Measurements from ENCODE around the gene EXOSC2.
A peak's percentile ranks its signal among the peaks of the same experiment; 100 is the strongest.

EXOSC2 gene

DNA sequence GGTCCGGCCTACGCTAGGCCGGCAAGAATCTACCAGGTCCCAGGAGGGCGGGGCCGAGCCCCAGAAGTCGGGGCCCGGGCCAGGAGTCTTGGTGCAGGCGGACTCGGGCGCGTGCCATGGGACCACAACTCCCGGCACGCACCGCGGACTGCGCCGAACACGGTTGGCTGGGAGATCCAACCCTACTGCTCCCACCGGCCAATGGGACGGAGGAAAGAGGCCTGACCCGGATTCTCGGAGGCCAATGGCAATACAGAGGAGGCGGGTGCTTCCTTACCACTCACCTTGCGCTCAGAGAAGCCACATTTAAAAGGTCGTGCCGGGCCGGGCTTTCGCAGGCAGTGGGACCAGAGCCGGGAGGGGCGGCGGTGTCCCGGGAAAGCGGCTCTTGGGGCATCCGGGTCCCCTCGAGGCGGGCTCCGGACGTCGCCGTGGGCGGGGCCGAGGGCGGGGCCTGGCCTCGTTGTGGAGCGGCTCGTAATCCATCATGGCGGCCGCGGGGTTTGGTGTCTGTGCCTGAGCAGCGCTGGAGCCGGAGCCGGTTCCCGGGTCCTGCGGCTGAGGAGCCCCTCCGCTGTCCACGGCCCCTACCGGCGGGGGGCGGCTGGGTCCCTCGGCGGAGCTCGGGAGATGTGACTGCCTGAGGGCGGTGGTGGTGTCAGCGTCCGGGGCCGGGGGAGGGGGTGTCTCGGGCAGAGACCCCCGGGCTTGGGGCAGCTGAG is 19.1 kb downstream of the EXOSC2 start:
- H3K4me3 ChIP-seq (ENCODE audit: insufficient read depth, low read depth, low read length, poor library complexity, severe bottlenecking): peak overlapping the region; percentile 98
- DNase-seq: peak; percentile 86 to 93 (median 93)
- peaks cover 25% of the 10 kb centered on the region for H3K4me1 ChIP-seq (ENCODE audit: control insufficient read depth, insufficient read depth, low read length, poor library complexity, severe bottlenecking)
- H3K36me3 ChIP-seq (ENCODE audit: control insufficient read depth, insufficient read depth, low read length): no peaks in the 10 kb centered on the region
- peak overlapping the region; percentile 91 for H3K27ac ChIP-seq (ENCODE audit: insufficient read depth, low read length, poor library complexity, severe bottlenecking)
- no peaks in the 10 kb centered on the region for H3K9me3 ChIP-seq (ENCODE audit: control insufficient read depth, low read length)
- no peaks in the 10 kb centered on the region for H3K27me3 ChIP-seq (replicated peaks; ENCODE audit: control insufficient read depth, insufficient read depth, low read length, poor library complexity, severe bottlenecking)

DNA sequence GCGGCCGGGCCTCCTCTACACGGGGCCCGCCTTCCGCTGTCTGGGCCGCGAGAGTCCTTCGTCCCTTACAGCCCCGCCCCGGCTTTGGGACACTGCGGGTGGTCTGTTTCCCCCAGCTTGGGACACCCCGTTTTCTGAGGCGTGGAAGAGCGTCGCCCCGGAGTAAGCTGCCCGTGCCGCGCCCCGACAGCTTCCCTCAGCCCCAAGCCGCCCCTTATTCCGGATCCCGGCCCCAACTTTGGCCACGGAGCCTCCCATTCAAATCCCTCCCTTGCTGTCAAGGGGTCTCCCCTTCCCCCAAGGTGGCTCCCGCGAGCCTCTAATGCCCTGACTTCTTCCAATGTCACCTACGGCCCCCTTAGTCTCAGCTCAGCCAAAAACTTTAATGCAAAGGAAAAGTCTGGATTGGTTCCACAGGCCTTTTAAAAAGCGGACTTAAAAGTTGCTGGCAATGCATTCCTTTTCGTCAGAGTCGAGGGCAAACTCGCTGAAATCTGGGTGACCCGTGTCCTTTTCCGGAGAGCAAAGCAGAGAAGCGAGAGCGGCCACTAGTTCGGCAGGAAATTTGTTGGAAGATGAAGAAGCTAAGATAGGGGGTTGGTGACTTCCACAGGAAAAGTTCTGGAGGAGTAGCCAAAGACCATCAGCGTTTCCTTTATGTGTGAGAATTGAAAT is 19.8 kb downstream of the EXOSC2 start:
- Histone ChIP-seq H3K4me3 (ENCODE audit: insufficient read depth, low read depth, low read length, poor library complexity, severe bottlenecking) (peak overlapping the region; percentile 98), H3K27me3 (replicated peaks; ENCODE audit: control insufficient read depth, insufficient read depth, low read length, poor library complexity, severe bottlenecking) (no peaks in the 10 kb centered on the region), H3K27ac (ENCODE audit: insufficient read depth, low read length, poor library complexity, severe bottlenecking) (peak overlapping the region; percentile 91), H3K9me3 (ENCODE audit: control insufficient read depth, low read length) (no peaks in the 10 kb centered on the region), H3K4me1 (ENCODE audit: control insufficient read depth, insufficient read depth, low read length, poor library complexity, severe bottlenecking) (peaks cover 25% of the 10 kb centered on the region), H3K36me3 (ENCODE audit: control insufficient read depth, insufficient read depth, low read length) (no peaks in the 10 kb centered on the region)
- no peak for DNase-seq

DNA sequence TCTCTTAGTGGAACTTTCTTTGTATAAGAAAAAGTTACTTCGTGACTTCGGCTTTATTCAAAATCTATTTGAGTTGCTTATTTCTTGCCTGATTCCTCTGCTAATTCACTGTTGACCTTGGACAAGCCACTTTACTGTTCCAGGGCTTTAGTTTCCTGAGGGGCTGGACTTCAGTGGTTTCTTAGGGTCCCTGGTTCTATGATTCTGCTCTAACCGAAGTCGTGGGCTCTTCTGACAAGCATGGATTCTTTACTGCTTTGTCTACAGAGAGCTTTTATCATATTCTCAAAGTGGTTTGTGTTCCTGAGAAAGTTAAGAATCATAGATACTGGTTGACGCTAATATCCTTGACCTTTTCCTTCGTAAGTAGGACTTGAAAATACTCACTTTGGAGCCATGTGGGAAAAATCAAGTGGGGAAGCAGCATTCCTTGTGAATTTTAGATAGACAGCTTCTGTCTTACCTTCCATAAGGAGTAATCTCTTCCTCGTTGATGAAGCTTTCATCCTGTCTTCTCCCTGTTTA is 21.1 kb downstream of the EXOSC2 start:
- no peak overlapping the region for H3K4me3 ChIP-seq (ENCODE audit: insufficient read depth, low read depth, low read length, poor library complexity, severe bottlenecking)
- H3K4me1 ChIP-seq (ENCODE audit: control insufficient read depth, insufficient read depth, low read length, poor library complexity, severe bottlenecking): peaks cover 25% of the 10 kb centered on the region
- H3K36me3 ChIP-seq (ENCODE audit: control insufficient read depth, insufficient read depth, low read length): no peaks in the 10 kb centered on the region
- H3K27me3 ChIP-seq (replicated peaks; ENCODE audit: control insufficient read depth, insufficient read depth, low read length, poor library complexity, severe bottlenecking): no peaks in the 10 kb centered on the region
- H3K27ac ChIP-seq (ENCODE audit: insufficient read depth, low read length, poor library complexity, severe bottlenecking): no peak overlapping the region
- H3K9me3 ChIP-seq (ENCODE audit: control insufficient read depth, low read length): no peaks in the 10 kb centered on the region
- DNase-seq: no peak

DNA sequence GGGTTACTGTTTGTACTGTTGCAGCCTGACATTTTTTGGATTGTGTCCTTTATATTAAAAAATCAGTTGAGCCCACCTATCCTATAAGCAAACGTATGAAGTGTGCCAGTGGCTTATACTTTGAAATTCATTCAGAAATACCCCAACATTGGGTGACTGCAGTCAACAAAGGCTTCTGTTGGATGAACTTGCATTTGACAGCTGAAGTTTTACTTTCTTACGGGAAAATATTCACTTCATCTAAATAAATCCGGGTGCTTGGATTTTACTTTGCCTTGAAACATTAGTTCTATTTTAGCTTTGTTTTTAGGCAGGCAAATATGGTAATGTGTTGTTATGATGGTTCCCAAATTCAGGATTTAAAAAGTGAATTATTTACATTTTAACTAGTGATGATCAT is 21.7 kb downstream of the EXOSC2 start:
- Histone ChIP-seq H3K27me3 (replicated peaks; ENCODE audit: control insufficient read depth, insufficient read depth, low read length, poor library complexity, severe bottlenecking) (no peaks in the 10 kb centered on the region), H3K4me1 (ENCODE audit: control insufficient read depth, insufficient read depth, low read length, poor library complexity, severe bottlenecking) (peaks cover 25% of the 10 kb centered on the region), H3K4me3 (ENCODE audit: insufficient read depth, low read depth, low read length, poor library complexity, severe bottlenecking) (no peak overlapping the region), H3K36me3 (ENCODE audit: control insufficient read depth, insufficient read depth, low read length) (no peaks in the 10 kb centered on the region), H3K9me3 (ENCODE audit: control insufficient read depth, low read length) (no peaks in the 10 kb centered on the region), H3K27ac (ENCODE audit: insufficient read depth, low read length, poor library complexity, severe bottlenecking) (no peak overlapping the region)
- DNase-seq: no peak

DNA sequence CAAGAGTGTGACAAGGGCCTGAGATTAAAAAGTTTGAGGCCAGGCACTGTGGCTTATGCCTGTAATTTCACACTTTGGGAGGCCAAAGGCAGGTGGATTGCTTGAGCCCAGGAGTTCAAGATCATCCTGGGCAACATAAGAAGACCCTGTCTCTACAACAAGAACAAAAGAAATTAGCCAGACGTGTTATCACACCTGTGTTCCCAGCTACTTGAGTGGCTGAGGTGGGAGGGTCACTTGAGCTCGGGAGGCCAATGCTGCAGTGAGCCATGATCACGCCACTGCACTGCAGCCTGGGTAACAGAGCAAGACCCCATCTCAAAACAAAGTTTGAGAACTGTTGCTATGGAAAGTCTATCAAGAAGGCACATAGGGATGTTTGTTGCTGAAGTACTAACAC is 25.0 kb downstream of the EXOSC2 start:
- H3K4me1 ChIP-seq (ENCODE audit: control insufficient read depth, insufficient read depth, low read length, poor library complexity, severe bottlenecking): peaks cover 17% of the 10 kb centered on the region
- H3K27ac ChIP-seq (ENCODE audit: insufficient read depth, low read length, poor library complexity, severe bottlenecking): no peak overlapping the region
- no peak for DNase-seq
- no peaks in the 10 kb centered on the region for H3K9me3 ChIP-seq (ENCODE audit: control insufficient read depth, low read length)
- H3K4me3 ChIP-seq (ENCODE audit: insufficient read depth, low read depth, low read length, poor library complexity, severe bottlenecking): no peak overlapping the region
- H3K36me3 ChIP-seq (ENCODE audit: control insufficient read depth, insufficient read depth, low read length): no peaks in the 10 kb centered on the region
- H3K27me3 ChIP-seq (replicated peaks; ENCODE audit: control insufficient read depth, insufficient read depth, low read length, poor library complexity, severe bottlenecking): no peaks in the 10 kb centered on the region

DNA sequence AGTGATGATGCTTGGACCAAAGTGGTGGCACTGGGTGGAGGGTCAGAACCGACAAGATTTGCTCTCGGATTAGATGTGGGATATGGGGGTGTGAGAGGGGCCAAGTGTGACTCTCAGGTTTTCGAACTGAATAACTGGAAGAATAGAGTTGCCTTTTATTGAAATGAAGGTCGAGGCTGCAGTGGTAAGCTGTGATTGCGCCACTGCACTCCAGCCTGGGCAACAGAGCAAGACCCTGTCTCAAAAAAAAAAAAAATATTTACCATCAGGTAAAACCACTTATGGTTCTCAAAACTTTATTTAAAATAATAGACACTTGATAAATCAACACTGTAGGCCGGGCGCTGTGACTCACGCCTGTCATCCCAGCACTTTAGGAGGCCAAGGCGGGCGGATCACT is 27.2 kb downstream of the EXOSC2 start:
- Histone ChIP-seq H3K27ac (ENCODE audit: insufficient read depth, low read length, poor library complexity, severe bottlenecking) (no peak overlapping the region), H3K4me3 (ENCODE audit: insufficient read depth, low read depth, low read length, poor library complexity, severe bottlenecking) (no peak overlapping the region), H3K9me3 (ENCODE audit: control insufficient read depth, low read length) (no peaks in the 10 kb centered on the region), H3K4me1 (ENCODE audit: control insufficient read depth, insufficient read depth, low read length, poor library complexity, severe bottlenecking) (no peaks in the 10 kb centered on the region), H3K36me3 (ENCODE audit: control insufficient read depth, insufficient read depth, low read length) (no peaks in the 10 kb centered on the region), H3K27me3 (replicated peaks; ENCODE audit: control insufficient read depth, insufficient read depth, low read length, poor library complexity, severe bottlenecking) (no peaks in the 10 kb centered on the region)
- DNase-seq: no peak

DNA sequence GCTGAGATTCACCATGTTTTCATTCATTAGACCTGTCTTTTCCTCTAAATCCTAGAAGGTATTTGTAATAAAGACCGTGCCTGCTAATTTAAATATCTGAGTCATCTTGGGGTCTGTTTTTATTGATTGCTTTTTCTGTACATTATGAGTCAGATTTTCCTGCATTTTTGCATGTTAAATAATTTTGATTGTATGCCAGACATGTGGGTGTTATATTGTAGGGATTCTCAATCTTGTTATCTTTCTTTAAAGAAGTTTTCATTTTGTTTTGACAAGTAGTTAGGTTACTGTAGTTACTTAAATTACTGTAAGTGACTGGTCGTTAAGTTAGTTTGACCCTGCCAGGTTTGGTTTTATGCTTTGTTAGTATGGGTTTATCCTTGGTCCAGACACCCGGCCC is 35.1 kb downstream of the EXOSC2 start:
- Histone ChIP-seq H3K27me3 (replicated peaks; ENCODE audit: control insufficient read depth, insufficient read depth, low read length, poor library complexity, severe bottlenecking) (no peaks in the 10 kb centered on the region), H3K36me3 (ENCODE audit: control insufficient read depth, insufficient read depth, low read length) (no peaks in the 10 kb centered on the region), H3K4me1 (ENCODE audit: control insufficient read depth, insufficient read depth, low read length, poor library complexity, severe bottlenecking) (no peaks in the 10 kb centered on the region), H3K9me3 (ENCODE audit: control insufficient read depth, low read length) (no peaks in the 10 kb centered on the region), H3K4me3 (ENCODE audit: insufficient read depth, low read depth, low read length, poor library complexity, severe bottlenecking) (no peak overlapping the region), H3K27ac (ENCODE audit: insufficient read depth, low read length, poor library complexity, severe bottlenecking) (no peak overlapping the region)
- DNase-seq: no peak

DNA sequence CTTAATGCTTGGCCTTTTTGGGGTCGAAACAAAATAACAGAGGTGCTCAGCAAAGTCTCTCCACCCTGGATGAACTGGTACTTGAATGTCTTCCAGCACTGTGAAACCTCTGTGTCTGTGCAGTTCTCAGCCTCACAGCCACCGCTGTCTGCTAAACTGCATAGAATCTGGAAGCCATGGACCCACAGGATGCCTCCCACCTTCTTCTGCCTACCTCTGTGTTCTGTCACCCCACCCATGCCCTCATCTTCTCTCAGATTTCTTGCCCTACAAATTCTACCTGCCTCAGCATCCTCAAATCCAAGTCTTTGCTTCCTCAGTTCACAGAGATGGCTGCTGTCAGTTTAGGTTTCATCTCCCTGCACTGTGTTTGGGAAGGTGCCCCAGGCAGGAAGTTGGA is 35.6 kb downstream of the EXOSC2 start:
- H3K4me1 ChIP-seq (ENCODE audit: control insufficient read depth, insufficient read depth, low read length, poor library complexity, severe bottlenecking): no peaks in the 10 kb centered on the region
- no peak for DNase-seq
- H3K27ac ChIP-seq (ENCODE audit: insufficient read depth, low read length, poor library complexity, severe bottlenecking): no peak overlapping the region
- H3K27me3 ChIP-seq (replicated peaks; ENCODE audit: control insufficient read depth, insufficient read depth, low read length, poor library complexity, severe bottlenecking): no peaks in the 10 kb centered on the region
- no peak overlapping the region for H3K4me3 ChIP-seq (ENCODE audit: insufficient read depth, low read depth, low read length, poor library complexity, severe bottlenecking)
- H3K36me3 ChIP-seq (ENCODE audit: control insufficient read depth, insufficient read depth, low read length): no peaks in the 10 kb centered on the region
- H3K9me3 ChIP-seq (ENCODE audit: control insufficient read depth, low read length): no peaks in the 10 kb centered on the region

DNA sequence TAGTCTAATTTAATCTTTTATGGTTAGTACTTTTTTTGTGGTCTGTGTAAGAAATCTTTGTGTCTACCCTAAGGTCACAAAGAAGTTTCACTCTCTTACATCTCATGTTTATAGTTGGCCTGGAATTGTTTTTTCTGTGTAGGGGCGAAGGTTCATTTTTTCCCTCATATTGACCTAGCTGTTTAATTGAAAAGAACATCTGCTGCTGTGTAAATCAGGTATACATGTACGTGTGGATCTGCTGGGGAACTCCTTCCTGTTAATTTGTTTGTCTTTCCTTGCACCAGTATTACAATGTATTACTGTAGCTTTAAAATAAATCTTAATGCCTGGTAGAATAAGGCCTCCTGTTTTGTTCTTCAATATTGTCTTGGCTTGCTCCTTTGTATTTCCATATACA is 37.8 kb downstream of the EXOSC2 start:
- Histone ChIP-seq H3K27me3 (replicated peaks; ENCODE audit: control insufficient read depth, insufficient read depth, low read length, poor library complexity, severe bottlenecking) (no peaks in the 10 kb centered on the region), H3K36me3 (ENCODE audit: control insufficient read depth, insufficient read depth, low read length) (no peaks in the 10 kb centered on the region), H3K9me3 (ENCODE audit: control insufficient read depth, low read length) (no peaks in the 10 kb centered on the region), H3K4me3 (ENCODE audit: insufficient read depth, low read depth, low read length, poor library complexity, severe bottlenecking) (no peak overlapping the region), H3K27ac (ENCODE audit: insufficient read depth, low read length, poor library complexity, severe bottlenecking) (no peak overlapping the region), H3K4me1 (ENCODE audit: control insufficient read depth, insufficient read depth, low read length, poor library complexity, severe bottlenecking) (no peaks in the 10 kb centered on the region)
- DNase-seq: no peak

DNA sequence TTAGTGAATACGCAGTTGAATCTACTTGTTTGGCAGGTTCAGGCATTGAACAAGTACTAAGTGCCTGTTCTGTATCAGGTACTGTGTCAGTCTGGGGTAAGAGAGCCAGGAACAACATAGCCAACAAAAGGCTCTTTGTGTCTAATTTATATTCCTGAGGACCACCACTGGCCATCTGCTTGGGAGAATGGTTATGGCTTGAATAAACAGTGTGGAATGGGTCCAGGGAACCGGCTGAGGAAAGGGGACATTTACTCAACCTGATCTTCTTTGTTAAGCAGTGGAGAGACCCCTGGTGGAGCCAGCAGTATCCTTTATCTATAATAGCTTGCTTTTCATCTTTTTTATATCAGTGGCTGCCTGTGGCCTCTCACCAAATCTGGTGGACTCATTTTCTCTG is 38.6 kb downstream of the EXOSC2 start:
- no peak overlapping the region for H3K27ac ChIP-seq (ENCODE audit: insufficient read depth, low read length, poor library complexity, severe bottlenecking)
- H3K4me1 ChIP-seq (ENCODE audit: control insufficient read depth, insufficient read depth, low read length, poor library complexity, severe bottlenecking): no peaks in the 10 kb centered on the region
- no peaks in the 10 kb centered on the region for H3K36me3 ChIP-seq (ENCODE audit: control insufficient read depth, insufficient read depth, low read length)
- no peaks in the 10 kb centered on the region for H3K9me3 ChIP-seq (ENCODE audit: control insufficient read depth, low read length)
- H3K4me3 ChIP-seq (ENCODE audit: insufficient read depth, low read depth, low read length, poor library complexity, severe bottlenecking): no peak overlapping the region
- DNase-seq: no peak
- H3K27me3 ChIP-seq (replicated peaks; ENCODE audit: control insufficient read depth, insufficient read depth, low read length, poor library complexity, severe bottlenecking): no peaks in the 10 kb centered on the region
